GM12878 (cell line): Measurements from ENCODE around the gene CREB3. TPM values are rescaled to one million over a fixed set of nuclear protein-coding genes. Genes with fewer than 3 reads are reported as not detected.

ENCODE experiments used
- ATAC-seq: fragments of 200-7000 bp; cut with Tn5 transposase; 3 replicates; pipeline ENCODE4 v1.9.1; 2020; ENCODE audit warnings: mild to moderate bottlenecking, moderate library complexity
- BruUV-seq: library from RNA; stranded (reverse); fragments of 400-500 nt; replicated peaks from 2 replicates; lab custom pipeline; 2021; lab: Mats Ljungman, UMichigan
- CTCF ChIA-PET: fragments of 300-600 bp; sonication (Branson Sonifier 250); formaldehyde crosslinking; extraction: SDS; loops from one replicate; lab custom pipeline; 2021; ENCODE audit warnings: inconsistent platforms; lab: Yijun Ruan, JAX
- POLR2A ChIA-PET: fragments of 350-600 bp; formaldehyde crosslinking; extraction: SDS; loops from one replicate; lab custom pipeline; 2021; ENCODE audit warnings: inconsistent platforms; lab: Charles Lee
- RAD21 ChIA-PET: fragments of 300-600 bp; sonication (Branson Sonifier 250); formaldehyde crosslinking; loops from one replicate; lab custom pipeline; 2023; ENCODE audit warnings: antibody characterized with exemption; ENCODE audit not compliant: unreplicated experiment; lab: Charles Lee
- SMC1A ChIA-PET: fragments of 300-600 bp; sonication (Branson Sonifier 250); formaldehyde crosslinking; loops from one replicate; lab custom pipeline; 2023; ENCODE audit not compliant: unreplicated experiment, uncharacterized antibody; lab: Charles Lee
- DNase-seq: peaks from one replicate; pipeline ENCODE4 v3.0.0-alpha.2; 2011; ENCODE audit warnings: low read depth, low spot score
- FAIRE-seq: peaks from 3 replicates; lab custom pipeline; 2011; peaks lifted over from hg19 to GRCh38; lab: Jason Lieb, UNC
- H2AFZ ChIP-seq: 2 replicates; pipeline ENCODE4 v1.6.0; 2011; ENCODE audit warnings: low read depth, low read length, control low read depth; ENCODE audit not compliant: control insufficient read depth
- H3K27ac ChIP-seq: 2 replicates; pipeline ENCODE4 v1.5.1; 2011; ENCODE audit warnings: control low read depth; ENCODE audit not compliant: control insufficient read depth, insufficient read depth
- H3K27me3 ChIP-seq, 2 experiments: replicated peaks in 1 of 2; 2 replicates each; pipeline versions ENCODE4 v1.6.0 to v1.6.1; 2011; ENCODE audit warnings: low read length in 1 of 2; ENCODE audit not compliant: control insufficient read depth in 2 of 2, insufficient read depth in 2 of 2
- H3K36me3 ChIP-seq, 2 experiments: 2 replicates each; pipeline ENCODE4 v1.5.1; 2011; ENCODE audit warnings: low read length in 1 of 2; ENCODE audit not compliant: control insufficient read depth in 2 of 2, insufficient read depth in 2 of 2
- H3K4me1 ChIP-seq: 2 replicates; pipeline ENCODE4 v1.6.1; 2011; ENCODE audit warnings: mild to moderate bottlenecking, low read length, moderate library complexity, mixed read lengths; ENCODE audit not compliant: control insufficient read depth, insufficient read depth
- H3K4me2 ChIP-seq: 2 replicates; pipeline ENCODE4 v1.6.0; 2011; ENCODE audit warnings: control low read depth; ENCODE audit not compliant: control insufficient read depth, insufficient read depth
- H3K4me3 ChIP-seq: fragments of 200-600 bp; sonication (generic); 2 replicates; pipeline ENCODE4 v1.5.1; 2016
- H3K79me2 ChIP-seq: 2 replicates; pipeline ENCODE4 v1.6.0; 2011; ENCODE audit warnings: low read length; ENCODE audit not compliant: control insufficient read depth, insufficient read depth
- H3K9ac ChIP-seq: 2 replicates; pipeline ENCODE4 v1.8.0; 2011; ENCODE audit warnings: low read length, control low read depth, mixed read lengths; ENCODE audit not compliant: control insufficient read depth, insufficient read depth
- H3K9me3 ChIP-seq: replicated peaks from 3 replicates; pipeline ENCODE4 v1.5.1; 2011; ENCODE audit warnings: mild to moderate bottlenecking, low read length; ENCODE audit not compliant: control insufficient read depth, insufficient read depth
- H4K20me1 ChIP-seq: 2 replicates; pipeline ENCODE4 v1.6.0; 2011; ENCODE audit not compliant: control insufficient read depth, insufficient read depth
- NBN ChIP-seq: fragments of 450-650 bp; IDR thresholded peaks from 2 replicates; pipeline ENCODE4 v1.6.1; 2016
- POLR2AphosphoS5 ChIP-seq: IDR thresholded peaks from 2 replicates; pipeline ENCODE4 v1.6.1; 2011; ENCODE audit warnings: mild to moderate bottlenecking, low read length, inconsistent platforms
- SMC3 ChIP-seq: IDR thresholded peaks from 2 replicates; pipeline ENCODE4 v1.6.1; 2011; ENCODE audit warnings: low read length, improper control_type of control experiment, borderline replicate concordance
- WGBS: methylation state at CpG from one replicate; pipeline ENCODE4 v1.1.6; 2016; ENCODE audit warnings: low lambda C conversion rate; ENCODE audit not compliant: insufficient replicate concordance, insufficient coverage; ENCODE audit errors: missing lambda C conversion rate; 5-methylcytosine and 5-hydroxymethylcytosine counted together
- in situ Hi-C: fragments of 300-500 bp; cut with MboI; formaldehyde crosslinking; loops from 9 replicates; pipeline ENCODE4 v1.14.3; 2018; ENCODE audit warnings: mixed read lengths
- intact Hi-C: fragments of 100-400 bp; cut with micrococcal nuclease; formaldehyde crosslinking; loops from one replicate; pipeline ENCODE4 v1.14.2; 2022; ENCODE audit not compliant: unreplicated experiment
- polyA plus RNA-seq, 11 experiments: library from polyadenylated mRNA; depleted of rRNA in 4 of 11; unstranded in 6 of 11; stranded (reverse) in 5 of 11; fragments of >200 nt; fragmentation: Nextera tagmentation in 4 of 11; fragmentation: Illumina TruSeq in 1 of 11; extraction: Ambion mirVana in 4 of 11; extraction: Trizol in 1 of 11; gene quantifications; 1 replicate in 1 of 11; 2 replicates in 10 of 11; pipeline versions ENCODE4 v1.2.1 to v1.2.3, GENCODE V29; 2011 to 2016; ENCODE audit warnings: inconsistent platforms in 2 of 11, missing spikeins in 2 of 11, low read depth in 1 of 11
- total RNA-seq, 4 experiments: library from RNA; depleted of rRNA in 3 of 4; stranded (reverse); fragments of >200 nt in 3 of 4; fragmentation: Illumina TruSeq in 1 of 4; extraction: Trizol in 1 of 4; gene quantifications; 2 replicates each; pipeline versions ENCODE4 v1.2.1 to v1.2.3, GENCODE V29; 2013 to 2021
- TF ChIP-seq, protein P1 (sequence below): fragments of 450-650 bp; conservative IDR thresholded peaks from 2 replicates; pipeline ENCODE4 v1.6.1; 2017; ENCODE audit warnings: mild to moderate bottlenecking, moderate library complexity

The CREB3 gene
- total and polyA plus RNA-seq, 10 of the 15 experiments (the other 5 are each of a cell fraction or from before 2014, with no cell fraction given) = 9.8 to 38.9 (median 19.8) TPM

DNA sequence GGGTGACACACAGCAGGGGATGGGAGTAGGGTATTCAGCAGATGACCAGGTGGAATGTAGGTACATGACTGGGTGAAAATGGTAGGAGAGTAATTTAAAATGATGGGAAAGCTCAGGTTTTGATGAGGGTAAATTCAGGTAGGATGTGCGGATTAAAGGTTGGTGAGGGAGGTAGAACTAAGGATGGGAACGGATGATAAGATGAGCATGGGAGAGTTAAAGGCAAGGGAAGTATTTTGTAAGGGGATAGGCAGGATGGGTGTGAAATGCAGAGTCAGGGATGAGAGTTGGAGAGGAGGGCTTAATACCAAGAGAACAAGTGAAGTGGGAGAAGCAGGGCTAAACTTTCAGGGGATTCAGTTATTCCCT is 2.0 kb upstream of the CREB3 start:
- in situ Hi-C loops (loop anchor here (10.0 kb wide), 1 partner anchor 626 kb away; the partner anchor contains the start of gene STOML2), intact Hi-C loops (loop anchor here (10.0 kb wide), 1 partner anchor 616 kb away; the partner anchor contains the start of gene ATOSB)

More for the DNA sequence above, 2.0 kb upstream of the CREB3 start:
- ChIA-PET POLR2A (interaction anchor here (0.7 to 8.1 kb wide), 10 partner anchors 10 to 125 kb away, joined by 3 to 163 read pairs (median 10); partner anchors contain the start of genes ARHGEF39, CCDC107, GBA2 and RGP1), SMC1A (interaction anchor here (0.9 to 8.0 kb wide), 12 partner anchors 12 to 118 kb away, joined by 3 to 145 read pairs (median 6); partner anchors contain the start of genes ARHGEF39, CCDC107, CD72 and GBA2)
- Histone ChIP-seq H2AFZ (no peak overlapping the region), H3K27me3 (no peaks in the 10 kb centered on the region)
- BruUV-seq = no TSS peak
- TF ChIP-seq POLR2AphosphoS5 (0 out of 2 replicates have a peak, but pooled peaks have one; percentile 22), SMC3 (no peak), NBN (no peak; the same call in 1 of the 2 replicates)
- TF ChIP-seq, protein P1, sequence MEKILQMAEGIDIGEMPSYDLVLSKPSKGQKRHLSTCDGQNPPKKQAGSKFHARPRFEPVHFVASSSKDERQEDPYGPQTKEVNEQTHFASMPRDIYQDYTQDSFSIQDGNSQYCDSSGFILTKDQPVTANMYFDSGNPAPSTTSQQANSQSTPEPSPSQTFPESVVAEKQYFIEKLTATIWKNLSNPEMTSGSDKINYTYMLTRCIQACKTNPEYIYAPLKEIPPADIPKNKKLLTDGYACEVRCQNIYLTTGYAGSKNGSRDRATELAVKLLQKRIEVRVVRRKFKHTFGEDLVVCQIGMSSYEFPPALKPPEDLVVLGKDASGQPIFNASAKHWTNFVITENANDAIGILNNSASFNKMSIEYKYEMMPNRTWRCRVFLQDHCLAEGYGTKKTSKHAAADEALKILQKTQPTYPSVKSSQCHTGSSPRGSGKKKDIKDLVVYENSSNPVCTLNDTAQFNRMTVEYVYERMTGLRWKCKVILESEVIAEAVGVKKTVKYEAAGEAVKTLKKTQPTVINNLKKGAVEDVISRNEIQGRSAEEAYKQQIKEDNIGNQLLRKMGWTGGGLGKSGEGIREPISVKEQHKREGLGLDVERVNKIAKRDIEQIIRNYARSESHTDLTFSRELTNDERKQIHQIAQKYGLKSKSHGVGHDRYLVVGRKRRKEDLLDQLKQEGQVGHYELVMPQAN = 0 out of 2 replicates have a peak, but pooled peaks have one; percentile 11
- TF ChIP-seq, all 136 proteins: peak for 2
- no peaks in the 10 kb centered on the region for H4K20me1 ChIP-seq
- peak overlapping the region; percentile 90 for H3K9ac ChIP-seq
- DNase-seq (no peak), ATAC-seq (no peak), FAIRE-seq (no peak)
- 25% methylated on average over 2 of the region's 2 CpGs for WGBS
- peaks cover 73% of the 10 kb centered on the region for H3K79me2 ChIP-seq
- peak overlapping the region; percentile 93 for H3K4me3 ChIP-seq
- H3K4me2 ChIP-seq = peak overlapping the region; percentile 99
- peaks cover 2 to 3% of the 10 kb centered on the region in 2 experiments; a peak in 3 of 4 replicates for H3K36me3 ChIP-seq
- peak overlapping the region; percentile 92 for H3K27ac ChIP-seq
- RAD21 ChIA-PET = interaction anchor here (1.3 to 8.6 kb wide), 6 partner anchors 17 to 112 kb away, joined by 4 to 133 read pairs (median 28); partner anchors contain the start of genes CCDC107, CD72, GBA2 and HINT2
- no peaks in the 10 kb centered on the region for H3K9me3 ChIP-seq
- peaks cover 23% of the 10 kb centered on the region for H3K4me1 ChIP-seq
- CTCF ChIA-PET = interaction anchor here (0.6 to 9.5 kb wide), 14 partner anchors 9 to 127 kb away, joined by 3 to 183 read pairs (median 10); partner anchors contain the start of genes ARHGEF39, CCDC107, GBA2 and HINT2
